Stimulated activated CD4-positive, alpha-beta T cell treated with anti-CD3 and anti-CD28 coated beads, Interleukin-1b, Interleukin-23, amount 100 ng/mL, for 1 hour (primary cell): Measurements from ENCODE around the gene UMAD1.

Experiments
- DNase-seq, 2 donors: peaks; one replicate each; pipeline ENCODE4 v3.0.0-alpha.2; 2020; ENCODE audit warnings: low read depth in 2 of 2

UMAD1 gene

GRCh38 chr7:7764520-7765396 is 124.2 kb downstream of the UMAD1 start:
- DNase-seq = no peak

GRCh38 chr7:7765422-7765821 is 124.9 kb downstream of the UMAD1 start:
- DNase-seq = no peak

- no peak for DNase-seq
These were observed 126.1 kb downstream of the UMAD1 start for GRCh38 chr7:7766671-7767070.

- DNase-seq = no peak
These were observed 128.6 kb downstream of the UMAD1 start for GRCh38 chr7:7768977-7769709.

- DNase-seq = no peak
These were observed 129.4 kb downstream of the UMAD1 start for GRCh38 chr7:7769710-7770627.

GRCh38 chr7:7771452-7771851 is 130.9 kb downstream of the UMAD1 start:
- no peak for DNase-seq

- DNase-seq = no peak
These were observed 131.9 kb downstream of the UMAD1 start for GRCh38 chr7:7772397-7772821.

- DNase-seq = no peak
These were observed 133.1 kb downstream of the UMAD1 start for GRCh38 chr7:7773334-7774309.

GRCh38 chr7:7779888-7780287 is 139.3 kb downstream of the UMAD1 start:
- DNase-seq = no peak

GRCh38 chr7:7783001-7783400 is 142.4 kb downstream of the UMAD1 start:
- DNase-seq = no peak

GRCh38 chr7:7785344-7785973 is 144.9 kb downstream of the UMAD1 start:
- no peak for DNase-seq

- no peak for DNase-seq
These were observed 146.0 kb downstream of the UMAD1 start for GRCh38 chr7:7786595-7786994.

- no peak for DNase-seq
These were observed 149.0 kb downstream of the UMAD1 start for GRCh38 chr7:7789551-7789988.

- DNase-seq = no peak
These were observed 149.6 kb downstream of the UMAD1 start for GRCh38 chr7:7790041-7790741.

GRCh38 chr7:7791523-7791922 is 151.0 kb downstream of the UMAD1 start:
- DNase-seq = no peak

- DNase-seq = no peak
These were observed 151.5 kb downstream of the UMAD1 start for GRCh38 chr7:7792056-7792455.

GRCh38 chr7:7793249-7793648 is 152.7 kb downstream of the UMAD1 start:
- DNase-seq = no peak

GRCh38 chr7:7793921-7794320 is 153.4 kb downstream of the UMAD1 start:
- no peak for DNase-seq

- DNase-seq = no peak
These were observed 154.7 kb downstream of the UMAD1 start for GRCh38 chr7:7795203-7795602.
